Measurements from ENCODE around the gene CCDC183.

DNA sequence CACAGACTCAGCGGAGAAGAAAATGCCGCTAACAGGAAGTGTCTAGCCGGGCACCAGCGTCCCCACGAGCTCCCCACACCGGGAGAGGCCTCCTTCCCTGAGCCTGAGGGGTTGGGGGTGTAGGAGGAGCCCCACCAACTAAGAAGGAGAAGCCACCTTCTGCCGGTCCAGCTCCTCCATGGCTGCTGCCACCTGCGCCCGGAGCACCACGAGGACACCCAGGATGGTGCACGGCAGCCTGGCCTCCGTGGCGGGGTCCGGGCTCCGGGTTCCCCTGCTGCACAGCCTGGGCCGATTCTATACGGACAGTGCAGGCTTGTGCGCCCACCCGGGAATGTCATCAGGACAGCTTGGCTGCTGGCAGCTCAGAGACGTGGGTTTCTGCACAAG is 38.4 kb upstream of the CCDC183 start:
- TF ChIP-seq POLR2A (IDR thresholded peaks at IDR 0.05), result no peak
- TF ChIP-seq, protein P1, sequence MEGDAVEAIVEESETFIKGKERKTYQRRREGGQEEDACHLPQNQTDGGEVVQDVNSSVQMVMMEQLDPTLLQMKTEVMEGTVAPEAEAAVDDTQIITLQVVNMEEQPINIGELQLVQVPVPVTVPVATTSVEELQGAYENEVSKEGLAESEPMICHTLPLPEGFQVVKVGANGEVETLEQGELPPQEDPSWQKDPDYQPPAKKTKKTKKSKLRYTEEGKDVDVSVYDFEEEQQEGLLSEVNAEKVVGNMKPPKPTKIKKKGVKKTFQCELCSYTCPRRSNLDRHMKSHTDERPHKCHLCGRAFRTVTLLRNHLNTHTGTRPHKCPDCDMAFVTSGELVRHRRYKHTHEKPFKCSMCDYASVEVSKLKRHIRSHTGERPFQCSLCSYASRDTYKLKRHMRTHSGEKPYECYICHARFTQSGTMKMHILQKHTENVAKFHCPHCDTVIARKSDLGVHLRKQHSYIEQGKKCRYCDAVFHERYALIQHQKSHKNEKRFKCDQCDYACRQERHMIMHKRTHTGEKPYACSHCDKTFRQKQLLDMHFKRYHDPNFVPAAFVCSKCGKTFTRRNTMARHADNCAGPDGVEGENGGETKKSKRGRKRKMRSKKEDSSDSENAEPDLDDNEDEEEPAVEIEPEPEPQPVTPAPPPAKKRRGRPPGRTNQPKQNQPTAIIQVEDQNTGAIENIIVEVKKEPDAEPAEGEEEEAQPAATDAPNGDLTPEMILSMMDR (IDR thresholded peaks at IDR 0.05), result no peak
- no peak for TF ChIP-seq EP300 (IDR thresholded peaks at IDR 0.05)
- TF ChIP-seq POLR2AphosphoS5 (IDR thresholded peaks at IDR 0.05), result no peak

All from gastroesophageal sphincter (tissue), 3 donors.